ENCODE data around the gene MAP3K20.

- TF ChIP-seq CTCF (conservative IDR thresholded peaks at IDR 0.05; ENCODE audit: low read depth in 2 of 2) (no peak), REST (IDR thresholded peaks at IDR 0.05; ENCODE audit: unreplicated experiment) (no peak), CREB1 (CRISPR knock-in tag; IDR thresholded peaks at IDR 0.05; ENCODE audit: low read depth) (no peak), EZH2 (IDR thresholded peaks at IDR 0.05; ENCODE audit: low read depth, unreplicated experiment) (no peak)
These were observed 21.2 kb upstream of the MAP3K20 start for GRCh38 chr2:173054466-173054865.
